HepG2 (cell line): Measurements from ENCODE around the gene MXD3. TPM values are rescaled to one million over a fixed set of nuclear protein-coding genes. Genes with fewer than 3 reads are reported as not detected.

ENCODE experiments used
- ADNP ChIP-seq: sonication (generic); formaldehyde crosslinking; IDR thresholded peaks from 2 replicates; pipeline ENCODE4 v1.4.0; 2020; ENCODE audit warnings: missing genetic modification reagents
- AGO2 ChIP-seq: fragments of 200-400 bp; formaldehyde crosslinking; optimal IDR thresholded peaks from 2 replicates; pipeline ENCODE3; 2017; ENCODE audit warnings: mild to moderate bottlenecking, low read depth, low read length, moderate library complexity
- BCL3 ChIP-seq: sonication (generic); formaldehyde crosslinking; IDR thresholded peaks from 2 replicates; pipeline ENCODE4 v1.5.1; 2020; ENCODE audit warnings: mild to moderate bottlenecking, missing genetic modification reagents, moderate library complexity
- BRF2 ChIP-seq: sonication (generic); formaldehyde crosslinking; IDR thresholded peaks from 2 replicates; pipeline ENCODE4 v1.8.1; 2022; ENCODE audit warnings: mild to moderate bottlenecking, missing genetic modification reagents
- CCAR2 ChIP-seq: fragments of 200-400 bp; formaldehyde crosslinking; optimal IDR thresholded peaks from 2 replicates; pipeline ENCODE3; 2018; ENCODE audit warnings: low read depth, mild to moderate bottlenecking, low read length, moderate library complexity
- CEBPB ChIP-seq: IDR thresholded peaks from 2 replicates; pipeline ENCODE4 v1.6.1; 2011; ENCODE audit warnings: low read depth, low read length, improper control_type of control experiment, borderline replicate concordance
- DR1 ChIP-seq: sonication (generic); formaldehyde crosslinking; IDR thresholded peaks from 2 replicates; pipeline ENCODE4 v1.8.0; 2021; ENCODE audit warnings: mild to moderate bottlenecking, missing genetic modification reagents, inconsistent platforms
- FOXP1 ChIP-seq, 2 experiments: fragments of 450-650 bp in 1 of 2; IDR thresholded peaks; 2 replicates each; pipeline ENCODE4 v1.6.1; 2017 to 2018; ENCODE audit warnings: antibody characterized with exemption in 1 of 2
- HINFP ChIP-seq: sonication (generic); formaldehyde crosslinking; IDR thresholded peaks from 2 replicates; pipeline ENCODE4 v1.4.0; 2020; ENCODE audit warnings: low read depth, mild to moderate bottlenecking, missing genetic modification reagents
- KAT7 ChIP-seq: IDR thresholded peaks from 2 replicates; pipeline ENCODE4 v1.6.1; 2018; ENCODE audit warnings: borderline replicate concordance, missing compliant biosample characterization
- MED8 ChIP-seq: sonication (generic); formaldehyde crosslinking; IDR thresholded peaks from 2 replicates; pipeline ENCODE4 v1.8.1; 2023; ENCODE audit warnings: mild to moderate bottlenecking, missing genetic modification reagents; ENCODE audit not compliant: insufficient replicate concordance
- MYC ChIP-seq: sonication (generic); formaldehyde crosslinking; IDR thresholded peaks from 2 replicates; pipeline ENCODE4 v1.9.0; 2021; ENCODE audit warnings: missing genetic modification reagents, borderline replicate concordance
- NFKBIZ ChIP-seq: IDR thresholded peaks from 2 replicates; pipeline ENCODE4 v1.6.1; 2018; ENCODE audit warnings: missing genetic modification reagents, missing compliant biosample characterization
- POLR2AphosphoS2 ChIP-seq: IDR thresholded peaks from 2 replicates; pipeline ENCODE4 v1.6.1; 2011; ENCODE audit warnings: low read depth, low read length, improper control_type of control experiment
- PPARG ChIP-seq: conservative IDR thresholded peaks from 2 replicates; pipeline ENCODE4 v1.6.1; 2016; ENCODE audit warnings: missing biosample characterization, missing genetic modification reagents
- SPEN ChIP-seq: sonication (generic); formaldehyde crosslinking; IDR thresholded peaks from 2 replicates; pipeline ENCODE4 v1.5.1; 2020; ENCODE audit warnings: low read depth, mild to moderate bottlenecking, missing genetic modification reagents
- TAF1 ChIP-seq: sonication (generic); formaldehyde crosslinking; IDR thresholded peaks from 2 replicates; pipeline ENCODE4 v1.4.0; 2020; ENCODE audit warnings: missing genetic modification reagents
- TIGD3 ChIP-seq: sonication (generic); formaldehyde crosslinking; IDR thresholded peaks from 2 replicates; pipeline ENCODE4 v1.5.1; 2020; ENCODE audit warnings: mild to moderate bottlenecking, missing genetic modification reagents, borderline replicate concordance
- ZNF205 ChIP-seq: IDR thresholded peaks from 2 replicates; pipeline ENCODE4 v1.6.1; 2018; ENCODE audit warnings: missing biosample characterization, missing genetic modification reagents
- ZNF251 ChIP-seq: sonication (generic); formaldehyde crosslinking; IDR thresholded peaks from 2 replicates; pipeline ENCODE4 v1.9.0; 2021; ENCODE audit warnings: mild to moderate bottlenecking, missing genetic modification reagents
- ZNF639 ChIP-seq: conservative IDR thresholded peaks from 2 replicates; pipeline ENCODE4 v1.6.1; 2018; ENCODE audit warnings: missing genetic modification reagents
- ZNF839 ChIP-seq: sonication (generic); formaldehyde crosslinking; IDR thresholded peaks from 2 replicates; pipeline ENCODE4 v1.4.0; 2020; ENCODE audit warnings: missing genetic modification reagents, mild to moderate bottlenecking, borderline replicate concordance
- polyA plus RNA-seq, 8 experiments: library from polyadenylated mRNA; depleted of rRNA in 3 of 8; stranded (reverse) in 7 of 8; unstranded in 1 of 8; fragments of >200 nt; fragmentation: Illumina TruSeq in 4 of 8; extraction: Trizol in 4 of 8; gene quantifications; 2 replicates each; pipeline versions ENCODE4 v1.2.1 to v1.2.3, GENCODE V29; 2011 to 2016; ENCODE audit warnings: low read depth in 4 of 8, missing spikeins in 1 of 8, mixed read lengths in 1 of 8; ENCODE audit not compliant: insufficient read depth in 1 of 8
- total RNA-seq, 5 experiments: library from RNA; depleted of rRNA; stranded (reverse); fragments of >200 nt; fragmentation: Illumina TruSeq; extraction: Trizol; gene quantifications; 2 replicates each; pipeline ENCODE4 v1.2.3, GENCODE V29; 2016; ENCODE audit warnings: low read depth in 1 of 5

The MXD3 gene
- total and polyA plus RNA-seq, 2 of the 13 experiments (the other 11 are each of a cell fraction or from before 2014, with no cell fraction given): 10.5 to 12.8 TPM

GRCh38 chr5:177311723-177312648 is at the start of gene MXD3 (continued):
- TF ChIP-seq ZNF251: no peak
- no peak for TF ChIP-seq CEBPB
- TF ChIP-seq NFKBIZ (CRISPR knock-in tag): no peak
- TF ChIP-seq ZNF839 (CRISPR knock-in tag): no peak
- TF ChIP-seq BRF2 (CRISPR knock-in tag): no peak; the same call in 1 of the 2 replicates
- TF ChIP-seq TIGD3 (CRISPR knock-in tag): no peak
- peak; percentile 48; the same call in 1 of the 2 replicates for TF ChIP-seq SPEN (CRISPR knock-in tag)
- no peak for TF ChIP-seq TAF1 (CRISPR knock-in tag)
- TF ChIP-seq AGO2: peak; percentile 93
- TF ChIP-seq BCL3 (CRISPR knock-in tag): no peak
- TF ChIP-seq MYC (CRISPR knock-in tag): peak; percentile 98
- no peak for TF ChIP-seq POLR2AphosphoS2
- no peak for TF ChIP-seq KAT7 (CRISPR knock-in tag)
- no peak for TF ChIP-seq PPARG (CRISPR knock-in tag)
- TF ChIP-seq DR1 (CRISPR knock-in tag): no peak
- TF ChIP-seq ZNF205 (CRISPR knock-in tag): no peak
- no peak for TF ChIP-seq ADNP
- no peak for TF ChIP-seq CCAR2
- no peak for TF ChIP-seq HINFP (CRISPR knock-in tag)
- peak; percentile 23 for TF ChIP-seq MED8 (CRISPR knock-in tag)
- TF ChIP-seq ZNF639 (CRISPR knock-in tag): no peak
- no peak for TF ChIP-seq FOXP1 (IDR thresholded peaks at IDR 0.05)
- no peak for TF ChIP-seq FOXP1 (CRISPR knock-in tag; IDR thresholded peaks at IDR 0.05)
